HG03064 (cell line): ENCODE data around the gene SRPK3.

ENCODE experiments used
- ATAC-seq: cut with Tn5 transposase; IDR thresholded peaks from one replicate; pipeline ENCODE4 v1.9.1; 2021; ENCODE audit warnings: low read depth; ENCODE audit not compliant: unreplicated experiment

SRPK3 gene

GRCh38 chrX:153769158-153769864, 11.5 kb upstream of the SRPK3 start:
- no peak for ATAC-seq

GRCh38 chrX:153769865-153770600, 10.8 kb upstream of the SRPK3 start:
- no peak for ATAC-seq

GRCh38 chrX:153770601-153771414, 10.0 kb upstream of the SRPK3 start:
- no peak for ATAC-seq

- ATAC-seq = no peak
These were observed 9.2 kb upstream of the SRPK3 start for GRCh38 chrX:153771415-153772315.

- ATAC-seq = no peak
These were observed 8.3 kb upstream of the SRPK3 start for GRCh38 chrX:153772316-153773217.

- no peak for ATAC-seq
These were observed 7.6 kb upstream of the SRPK3 start for GRCh38 chrX:153773218-153773611.

- ATAC-seq = no peak
These were observed 6.9 kb upstream of the SRPK3 start for GRCh38 chrX:153773741-153774575.

GRCh38 chrX:153774576-153775292, 6.1 kb upstream of the SRPK3 start:
- ATAC-seq = no peak

- no peak for ATAC-seq
These were observed 5.3 kb upstream of the SRPK3 start for GRCh38 chrX:153775293-153776119.

GRCh38 chrX:153776120-153776599, 4.7 kb upstream of the SRPK3 start:
- ATAC-seq = no peak

- no peak for ATAC-seq
These were observed 4.2 kb upstream of the SRPK3 start for GRCh38 chrX:153776611-153777045.

- ATAC-seq = no peak
These were observed 3.4 kb upstream of the SRPK3 start for GRCh38 chrX:153777261-153778090.

- no peak for ATAC-seq
These were observed 2.7 kb upstream of the SRPK3 start for GRCh38 chrX:153778181-153778580.

- no peak for ATAC-seq
These were observed 2.1 kb upstream of the SRPK3 start for GRCh38 chrX:153778684-153779101.

- no peak for ATAC-seq
These were observed 757 bp upstream of the SRPK3 start for GRCh38 chrX:153779891-153780677.
